K562 (cell line): Measurements from ENCODE around the gene ZP3. TPM values are rescaled to one million over a fixed set of nuclear protein-coding genes. Genes with fewer than 3 reads are reported as not detected.

Source experiments
- EWSR1 ChIP-seq: fragments of 450-650 bp; IDR thresholded peaks from 2 replicates; pipeline ENCODE4 v1.6.1; 2018; ENCODE audit warnings: borderline replicate concordance, mild to moderate bottlenecking, low read depth, moderate library complexity; ENCODE audit not compliant: partially characterized antibody
- FOXA1 ChIP-seq: fragments of 450-650 bp; IDR thresholded peaks from 2 replicates; pipeline ENCODE4 v1.6.1; 2016; ENCODE audit warnings: mild to moderate bottlenecking, borderline replicate concordance
- HDAC8 ChIP-seq: fragments of 450-650 bp; IDR thresholded peaks from 2 replicates; pipeline ENCODE4 v1.6.1; 2016; ENCODE audit warnings: mild to moderate bottlenecking, missing genetic modification characterization, moderate library complexity, missing compliant biosample characterization
- HLTF ChIP-seq: fragments of 450-650 bp; IDR thresholded peaks from 2 replicates; pipeline ENCODE4 v1.6.1; 2016
- HNRNPL ChIP-seq: fragments of 200-400 bp; formaldehyde crosslinking; IDR thresholded peaks from 2 replicates; pipeline ENCODE4 v1.6.1; 2017; ENCODE audit warnings: low read depth, mild to moderate bottlenecking, low read length
- JUND ChIP-seq, 2 experiments: IDR thresholded peaks; 2 replicates in 1 of 2; 3 replicates in 1 of 2; pipeline ENCODE4 v1.6.1; 2011; ENCODE audit warnings: borderline replicate concordance in 2 of 2, low read depth in 2 of 2, low read length in 2 of 2, improper control_type of control experiment in 1 of 2, missing biosample characterization in 1 of 2, missing genetic modification characterization in 1 of 2, missing genetic modification reagents in 1 of 2
- KDM2B ChIP-seq: fragments of 250-450 bp; sonication (Bioruptor Pico); IDR thresholded peaks from 2 replicates; pipeline ENCODE4 v1.8.0; 2021; ENCODE audit warnings: mild to moderate bottlenecking, moderate library complexity
- LARP7 ChIP-seq: fragments of 450-650 bp; IDR thresholded peaks from 2 replicates; pipeline ENCODE4 v1.6.1; 2016
- NFIC ChIP-seq: fragments of 450-650 bp; IDR thresholded peaks from 2 replicates; pipeline ENCODE4 v1.6.1; 2017; ENCODE audit warnings: mild to moderate bottlenecking, inconsistent platforms
- RBM17 ChIP-seq: fragments of 200-400 bp; formaldehyde crosslinking; IDR thresholded peaks from 2 replicates; pipeline ENCODE4 v1.6.1; 2017; ENCODE audit warnings: low read depth, mild to moderate bottlenecking, low read length, borderline replicate concordance
- RFX5 ChIP-seq: IDR thresholded peaks from 2 replicates; pipeline ENCODE4 v1.6.1; 2011; ENCODE audit warnings: low read depth, mild to moderate bottlenecking, improper control_type of control experiment, low read length
- TBL1XR1 ChIP-seq, 2 experiments: IDR thresholded peaks; 2 replicates each; pipeline ENCODE4 v1.6.1; 2012; ENCODE audit warnings: improper control_type of control experiment in 2 of 2, low read length in 2 of 2, mild to moderate bottlenecking in 1 of 2
- ZNF217 ChIP-seq: sonication (generic); formaldehyde crosslinking; IDR thresholded peaks from 2 replicates; pipeline ENCODE4 v1.8.0; 2022; ENCODE audit warnings: mild to moderate bottlenecking, missing genetic modification reagents
- ZNF282 ChIP-seq: sonication (generic); formaldehyde crosslinking; IDR thresholded peaks from 2 replicates; pipeline ENCODE4 v1.8.1; 2023; ENCODE audit warnings: missing genetic modification reagents
- ZNF780A ChIP-seq: fragments of 250-450 bp; sonication (Bioruptor Pico); IDR thresholded peaks from 2 replicates; pipeline ENCODE4 v1.5.0; 2021; ENCODE audit warnings: mild to moderate bottlenecking
- polyA plus RNA-seq, 8 experiments: library from polyadenylated mRNA; depleted of rRNA in 4 of 8; stranded (reverse) in 5 of 8; unstranded in 3 of 8; fragments of >200 nt; fragmentation: Nextera tagmentation in 2 of 8; fragmentation: Illumina TruSeq in 1 of 8; extraction: Ambion mirVana in 2 of 8; extraction: Trizol in 1 of 8; gene quantifications; 2 replicates each; pipeline versions ENCODE4 v1.2.1 to v1.2.3, GENCODE V29; 2011 to 2014; ENCODE audit warnings: inconsistent platforms in 1 of 8, missing spikeins in 1 of 8
- total RNA-seq, 7 experiments: library from RNA; depleted of rRNA in 6 of 7; stranded (reverse); fragments of >200 nt in 6 of 7; fragmentation: Illumina TruSeq in 2 of 7; extraction: Trizol in 2 of 7; gene quantifications; 2 replicates each; pipeline versions ENCODE4 v1.2.1 to v1.2.3, GENCODE V29; 2011 to 2021; ENCODE audit warnings: low replicate concordance in 1 of 7
- TF ChIP-seq, protein P1 (sequence below): sonication (generic); formaldehyde crosslinking; IDR thresholded peaks from 2 replicates; pipeline ENCODE4 v1.8.1; 2023; ENCODE audit warnings: mild to moderate bottlenecking, missing genetic modification reagents
- TF ChIP-seq, protein P2 (sequence below): fragments of 250-450 bp; sonication (Bioruptor Pico); IDR thresholded peaks from 2 replicates; pipeline ENCODE4 v1.4.0; 2020; ENCODE audit warnings: mild to moderate bottlenecking, moderate library complexity, borderline replicate concordance
- TF ChIP-seq, protein P3 (sequence below): sonication (generic); formaldehyde crosslinking; IDR thresholded peaks from 2 replicates; pipeline ENCODE4 v1.8.1; 2023; ENCODE audit warnings: mild to moderate bottlenecking, missing genetic modification reagents
- TF ChIP-seq, protein P4 (sequence below), 2 experiments: fragments of 450-650 bp; IDR thresholded peaks; 2 replicates each; pipeline ENCODE4 v1.6.1; 2016

The ZP3 gene
- total and polyA plus RNA-seq, 9 of the 15 experiments (the other 6 are each of a cell fraction or from before 2014, with no cell fraction given): 1.4 to 3.8 (median 2.4) TPM

DNA sequence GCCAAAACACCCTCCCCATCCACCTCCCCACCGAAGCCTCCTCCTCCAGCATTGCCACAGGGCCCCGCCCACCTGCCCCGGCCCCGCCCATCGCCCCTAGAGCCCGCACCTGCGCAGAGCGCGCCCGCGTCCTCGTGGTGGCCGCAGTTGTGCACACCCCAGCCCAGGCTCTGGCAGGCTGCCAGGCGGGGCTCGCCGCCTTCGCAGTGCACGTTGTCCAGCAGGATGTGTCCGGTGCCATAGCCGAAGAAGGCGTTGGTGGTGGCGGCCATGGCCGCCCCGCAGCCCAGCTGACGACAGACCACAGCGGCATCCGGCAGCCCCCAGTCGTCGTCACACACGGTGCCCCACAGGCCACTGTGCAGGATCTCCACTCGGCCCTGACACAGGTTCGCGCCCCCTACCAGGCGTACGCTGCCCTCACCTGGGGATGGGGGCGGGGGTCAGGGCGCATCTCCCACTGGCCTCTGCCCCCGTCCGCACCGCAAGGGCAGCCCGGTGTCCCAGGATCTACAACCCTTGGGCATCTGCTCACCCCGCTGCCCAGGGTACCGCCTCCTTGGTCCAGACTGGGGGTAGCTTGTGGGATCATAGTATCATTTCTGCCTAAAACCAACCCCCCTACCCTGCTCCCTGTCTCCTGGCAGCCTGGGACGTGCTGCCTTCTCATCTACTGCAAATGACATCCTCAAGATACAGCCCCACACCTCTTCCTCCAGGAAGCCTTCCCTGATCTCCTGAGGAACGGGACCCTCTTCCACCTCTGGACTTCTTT, 27.2 kb upstream of the ZP3 start (continued):
- TF ChIP-seq RBM17: no peak
- peak; percentile 80; the same call in 1 of the 2 replicates for TF ChIP-seq ZNF282 (CRISPR knock-in tag)
- TF ChIP-seq ZNF780A: no peak
- no peak for TF ChIP-seq JUND (IDR thresholded peaks at IDR 0.05; ENCODE audit: borderline replicate concordance, low read depth, low read length)
- no peak; the same call in 2 of the 3 replicates for TF ChIP-seq JUND (tag; IDR thresholded peaks at IDR 0.05; ENCODE audit: borderline replicate concordance, low read depth, low read length)
- peak; percentile 86 for TF ChIP-seq HNRNPL
- no peak for TF ChIP-seq LARP7
- TF ChIP-seq, protein P1, sequence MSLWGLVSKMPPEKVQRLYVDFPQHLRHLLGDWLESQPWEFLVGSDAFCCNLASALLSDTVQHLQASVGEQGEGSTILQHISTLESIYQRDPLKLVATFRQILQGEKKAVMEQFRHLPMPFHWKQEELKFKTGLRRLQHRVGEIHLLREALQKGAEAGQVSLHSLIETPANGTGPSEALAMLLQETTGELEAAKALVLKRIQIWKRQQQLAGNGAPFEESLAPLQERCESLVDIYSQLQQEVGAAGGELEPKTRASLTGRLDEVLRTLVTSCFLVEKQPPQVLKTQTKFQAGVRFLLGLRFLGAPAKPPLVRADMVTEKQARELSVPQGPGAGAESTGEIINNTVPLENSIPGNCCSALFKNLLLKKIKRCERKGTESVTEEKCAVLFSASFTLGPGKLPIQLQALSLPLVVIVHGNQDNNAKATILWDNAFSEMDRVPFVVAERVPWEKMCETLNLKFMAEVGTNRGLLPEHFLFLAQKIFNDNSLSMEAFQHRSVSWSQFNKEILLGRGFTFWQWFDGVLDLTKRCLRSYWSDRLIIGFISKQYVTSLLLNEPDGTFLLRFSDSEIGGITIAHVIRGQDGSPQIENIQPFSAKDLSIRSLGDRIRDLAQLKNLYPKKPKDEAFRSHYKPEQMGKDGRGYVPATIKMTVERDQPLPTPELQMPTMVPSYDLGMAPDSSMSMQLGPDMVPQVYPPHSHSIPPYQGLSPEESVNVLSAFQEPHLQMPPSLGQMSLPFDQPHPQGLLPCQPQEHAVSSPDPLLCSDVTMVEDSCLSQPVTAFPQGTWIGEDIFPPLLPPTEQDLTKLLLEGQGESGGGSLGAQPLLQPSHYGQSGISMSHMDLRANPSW (CRISPR knock-in tag): peak; percentile 92
- TF ChIP-seq HDAC8 (tag): no peak
- TF ChIP-seq EWSR1: no peak
- no peak for TF ChIP-seq TBL1XR1 (IDR thresholded peaks at IDR 0.05; ENCODE audit: low read length in 2 of 2)
- TF ChIP-seq, protein P2, sequence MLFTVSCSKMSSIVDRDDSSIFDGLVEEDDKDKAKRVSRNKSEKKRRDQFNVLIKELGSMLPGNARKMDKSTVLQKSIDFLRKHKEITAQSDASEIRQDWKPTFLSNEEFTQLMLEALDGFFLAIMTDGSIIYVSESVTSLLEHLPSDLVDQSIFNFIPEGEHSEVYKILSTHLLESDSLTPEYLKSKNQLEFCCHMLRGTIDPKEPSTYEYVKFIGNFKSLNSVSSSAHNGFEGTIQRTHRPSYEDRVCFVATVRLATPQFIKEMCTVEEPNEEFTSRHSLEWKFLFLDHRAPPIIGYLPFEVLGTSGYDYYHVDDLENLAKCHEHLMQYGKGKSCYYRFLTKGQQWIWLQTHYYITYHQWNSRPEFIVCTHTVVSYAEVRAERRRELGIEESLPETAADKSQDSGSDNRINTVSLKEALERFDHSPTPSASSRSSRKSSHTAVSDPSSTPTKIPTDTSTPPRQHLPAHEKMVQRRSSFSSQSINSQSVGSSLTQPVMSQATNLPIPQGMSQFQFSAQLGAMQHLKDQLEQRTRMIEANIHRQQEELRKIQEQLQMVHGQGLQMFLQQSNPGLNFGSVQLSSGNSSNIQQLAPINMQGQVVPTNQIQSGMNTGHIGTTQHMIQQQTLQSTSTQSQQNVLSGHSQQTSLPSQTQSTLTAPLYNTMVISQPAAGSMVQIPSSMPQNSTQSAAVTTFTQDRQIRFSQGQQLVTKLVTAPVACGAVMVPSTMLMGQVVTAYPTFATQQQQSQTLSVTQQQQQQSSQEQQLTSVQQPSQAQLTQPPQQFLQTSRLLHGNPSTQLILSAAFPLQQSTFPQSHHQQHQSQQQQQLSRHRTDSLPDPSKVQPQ (CRISPR knock-in tag): 0 out of 2 replicates have a peak, but pooled peaks have one; percentile 38
- TF ChIP-seq NFIC: peak; percentile 100
- TF ChIP-seq KDM2B (CRISPR knock-in tag): peak; percentile 0; the same call in 1 of the 2 replicates
- TF ChIP-seq ZNF217: no peak
- TF ChIP-seq, protein P3, sequence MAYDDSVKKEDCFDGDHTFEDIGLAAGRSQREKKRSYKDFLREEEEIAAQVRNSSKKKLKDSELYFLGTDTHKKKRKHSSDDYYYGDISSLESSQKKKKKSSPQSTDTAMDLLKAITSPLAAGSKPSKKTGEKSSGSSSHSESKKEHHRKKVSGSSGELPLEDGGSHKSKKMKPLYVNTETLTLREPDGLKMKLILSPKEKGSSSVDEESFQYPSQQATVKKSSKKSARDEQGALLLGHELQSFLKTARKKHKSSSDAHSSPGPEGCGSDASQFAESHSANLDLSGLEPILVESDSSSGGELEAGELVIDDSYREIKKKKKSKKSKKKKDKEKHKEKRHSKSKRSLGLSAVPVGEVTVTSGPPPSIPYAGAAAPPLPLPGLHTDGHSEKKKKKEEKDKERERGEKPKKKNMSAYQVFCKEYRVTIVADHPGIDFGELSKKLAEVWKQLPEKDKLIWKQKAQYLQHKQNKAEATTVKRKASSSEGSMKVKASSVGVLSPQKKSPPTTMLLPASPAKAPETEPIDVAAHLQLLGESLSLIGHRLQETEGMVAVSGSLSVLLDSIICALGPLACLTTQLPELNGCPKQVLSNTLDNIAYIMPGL: no peak
- TF ChIP-seq HLTF: no peak
- no peak for TF ChIP-seq RFX5
- TF ChIP-seq FOXA1: no peak
- TF ChIP-seq, protein P4, sequence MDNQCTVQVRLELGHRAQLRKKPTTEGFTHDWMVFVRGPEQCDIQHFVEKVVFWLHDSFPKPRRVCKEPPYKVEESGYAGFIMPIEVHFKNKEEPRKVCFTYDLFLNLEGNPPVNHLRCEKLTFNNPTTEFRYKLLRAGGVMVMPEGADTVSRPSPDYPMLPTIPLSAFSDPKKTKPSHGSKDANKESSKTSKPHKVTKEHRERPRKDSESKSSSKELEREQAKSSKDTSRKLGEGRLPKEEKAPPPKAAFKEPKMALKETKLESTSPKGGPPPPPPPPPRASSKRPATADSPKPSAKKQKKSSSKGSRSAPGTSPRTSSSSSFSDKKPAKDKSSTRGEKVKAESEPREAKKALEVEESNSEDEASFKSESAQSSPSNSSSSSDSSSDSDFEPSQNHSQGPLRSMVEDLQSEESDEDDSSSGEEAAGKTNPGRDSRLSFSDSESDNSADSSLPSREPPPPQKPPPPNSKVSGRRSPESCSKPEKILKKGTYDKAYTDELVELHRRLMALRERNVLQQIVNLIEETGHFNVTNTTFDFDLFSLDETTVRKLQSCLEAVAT (IDR thresholded peaks at IDR 0.05): peak in 1 of 2 experiments; percentile 47; a peak in 1 of 4 replicates
